Ectodermal cell (in vitro differentiated cells): ENCODE measurements around the gene EFCAB6.

Experiments
- H3K27ac ChIP-seq: 2 replicates; pipeline ENCODE4 v1.7.0; 2013; ENCODE audit warnings: mild to moderate bottlenecking, low read depth, low read length; ENCODE audit not compliant: insufficient read depth, poor library complexity, severe bottlenecking
- H3K27me3 ChIP-seq: 2 replicates; pipeline ENCODE4 v1.7.0; 2013; ENCODE audit warnings: mild to moderate bottlenecking, low read length; ENCODE audit not compliant: insufficient read depth, control insufficient read depth, poor library complexity, severe bottlenecking
- H3K36me3 ChIP-seq: one replicate; pipeline ENCODE4 v1.7.0; 2013; ENCODE audit warnings: low read length; ENCODE audit not compliant: control insufficient read depth, insufficient read depth
- H3K4me1 ChIP-seq: one replicate; pipeline ENCODE4 v1.7.0; 2013; ENCODE audit warnings: low read length; ENCODE audit not compliant: control insufficient read depth, insufficient read depth
- H3K4me3 ChIP-seq: 2 replicates; pipeline ENCODE4 v1.7.0; 2013; ENCODE audit warnings: low read depth, low read length, control low read depth; ENCODE audit not compliant: insufficient read depth
- H3K9me3 ChIP-seq: 2 replicates; pipeline ENCODE4 v1.7.0; 2013; ENCODE audit warnings: mild to moderate bottlenecking, low read length, moderate library complexity; ENCODE audit not compliant: control insufficient read depth
- WGBS, 2 experiments: methylation state at CpG; one replicate each; pipeline ENCODE4 v1.1.7; 2013; ENCODE audit warnings: missing lambda C conversion rate in 2 of 2; 5-methylcytosine and 5-hydroxymethylcytosine counted together

Gene EFCAB6

DNA sequence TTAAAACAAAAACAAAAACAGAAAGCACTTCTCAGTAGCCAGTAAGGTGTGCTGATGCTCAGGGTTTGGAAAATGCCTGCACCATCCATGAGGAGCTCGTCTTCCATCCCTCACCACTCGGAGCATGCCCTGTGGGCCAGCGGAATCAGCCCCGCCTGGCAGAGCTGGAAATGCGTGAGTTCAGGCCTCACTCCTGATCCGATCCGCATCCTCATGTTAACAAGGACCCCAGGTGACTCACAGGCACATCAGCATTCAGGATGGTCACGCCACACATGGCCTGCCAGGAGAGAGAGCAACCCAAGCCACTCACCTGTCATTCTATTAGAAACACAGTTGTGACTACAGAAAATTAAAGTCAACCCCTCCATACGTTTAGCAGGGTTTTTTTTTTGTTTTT, 211.8 kb downstream of the EFCAB6 start:
- Histone ChIP-seq H3K9me3 (no peaks in the 10 kb centered on the region), H3K27ac (no peak overlapping the region), H3K36me3 (no peaks in the 10 kb centered on the region), H3K27me3 (no peaks in the 10 kb centered on the region), H3K4me1 (no peaks in the 10 kb centered on the region), H3K4me3 (no peak overlapping the region)
- WGBS, 2 experiments = 83 to 85% methylated on average over 9 of the region's 9 CpGs

DNA sequence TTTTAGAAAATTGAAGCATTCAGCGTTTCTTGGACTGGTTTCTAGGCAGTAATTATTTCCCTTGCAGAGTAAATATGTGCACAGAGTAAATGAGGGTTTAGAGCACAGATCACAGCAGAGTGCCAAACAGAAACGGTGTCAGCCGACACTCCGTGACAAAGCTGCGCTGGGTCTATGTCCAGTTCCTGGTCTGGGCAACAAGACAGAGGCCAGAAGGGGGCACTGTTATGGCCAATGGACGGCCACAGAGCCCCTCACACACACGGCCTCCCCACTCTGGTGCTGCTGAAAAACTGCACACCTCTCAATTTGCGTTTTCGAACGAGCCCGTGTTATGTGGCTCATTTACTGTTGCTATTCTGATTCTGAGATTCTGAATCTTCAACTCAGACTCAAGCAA, 219.6 kb downstream of the EFCAB6 start:
- Histone ChIP-seq H3K9me3 (no peaks in the 10 kb centered on the region), H3K27ac (no peak overlapping the region), H3K4me1 (no peaks in the 10 kb centered on the region), H3K36me3 (no peaks in the 10 kb centered on the region), H3K27me3 (no peaks in the 10 kb centered on the region), H3K4me3 (no peak overlapping the region)
- 74% methylated on average over 11 of the region's 11 CpGs for WGBS, 2 experiments

DNA sequence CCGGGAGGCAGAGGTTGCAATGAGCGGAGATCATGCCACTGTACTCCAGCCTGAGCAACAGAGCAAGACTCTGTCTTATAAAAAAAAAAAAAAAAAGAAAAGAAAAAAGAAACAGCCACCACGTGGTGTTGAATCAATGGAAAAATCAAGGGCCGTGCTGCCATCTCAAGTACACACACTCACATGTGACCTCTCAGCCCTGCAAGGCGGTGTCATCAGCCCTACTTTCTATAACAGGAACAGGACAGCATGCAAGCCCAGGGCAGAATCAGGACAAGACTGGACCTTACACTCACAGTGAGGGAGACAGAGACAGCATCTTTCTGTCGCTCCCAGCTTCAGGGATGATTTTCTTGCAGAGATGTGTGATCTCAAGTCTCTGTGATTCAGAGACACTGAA, 220.7 kb downstream of the EFCAB6 start:
- H3K9me3 ChIP-seq = no peaks in the 10 kb centered on the region
- no peaks in the 10 kb centered on the region for H3K36me3 ChIP-seq
- H3K27ac ChIP-seq = no peak overlapping the region
- H3K4me1 ChIP-seq = no peaks in the 10 kb centered on the region
- WGBS, 2 experiments = 88 to 93% methylated on average over 6 of the region's 6 CpGs
- H3K27me3 ChIP-seq = no peaks in the 10 kb centered on the region
- H3K4me3 ChIP-seq = no peak overlapping the region

DNA sequence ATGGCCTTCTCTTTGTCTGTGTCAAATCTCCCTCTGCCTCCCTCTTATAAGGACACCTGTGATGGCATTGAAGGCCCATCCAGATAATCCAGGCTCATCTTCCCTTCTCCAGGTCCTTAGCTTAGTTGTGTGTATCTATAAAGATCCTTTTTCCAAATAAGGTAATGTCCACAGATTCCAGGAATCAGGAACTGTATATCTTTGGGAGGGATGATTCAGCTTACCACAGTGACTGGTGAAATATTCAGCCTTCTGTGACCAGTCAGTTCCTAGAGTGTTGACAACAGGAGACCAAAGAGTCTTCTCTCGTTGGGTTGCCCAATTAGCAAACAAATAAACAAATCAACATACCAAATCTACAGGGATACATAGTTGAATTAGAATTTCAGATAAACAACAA, 224.5 kb downstream of the EFCAB6 start:
- Histone ChIP-seq H3K27me3 (no peaks in the 10 kb centered on the region), H3K36me3 (no peaks in the 10 kb centered on the region), H3K9me3 (no peaks in the 10 kb centered on the region), H3K4me3 (no peak overlapping the region), H3K4me1 (no peaks in the 10 kb centered on the region), H3K27ac (no peak overlapping the region)
- 36% methylated on average over 1 of the region's 1 CpG; no CpG with 5 or more reads in 1 of the 2 experiments for WGBS, 2 experiments

DNA sequence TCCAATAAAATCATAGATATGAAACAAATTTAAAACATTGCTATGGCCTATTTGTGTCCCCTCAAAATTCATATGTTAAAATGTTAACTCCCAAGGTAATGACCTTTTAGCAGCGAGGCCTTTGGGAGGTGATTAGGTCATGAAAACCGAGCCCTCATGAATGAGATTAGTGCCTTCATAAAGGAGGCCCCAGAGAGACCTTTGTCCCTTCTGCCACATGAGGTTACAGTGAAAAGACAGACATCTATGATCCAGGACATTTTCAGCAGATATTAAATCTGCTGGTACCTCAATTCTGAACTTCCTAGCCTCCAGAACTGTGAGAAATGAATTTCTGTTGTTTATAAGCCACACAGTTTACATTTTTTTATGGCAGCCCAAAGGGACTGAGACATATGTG, 228.6 kb downstream of the EFCAB6 start:
- Histone ChIP-seq H3K36me3 (no peaks in the 10 kb centered on the region), H3K4me1 (no peaks in the 10 kb centered on the region), H3K27me3 (no peaks in the 10 kb centered on the region), H3K9me3 (no peaks in the 10 kb centered on the region), H3K4me3 (no peak overlapping the region), H3K27ac (no peak overlapping the region)
- 62 to 68% methylated on average over 2 of the region's 2 CpGs for WGBS, 2 experiments

DNA sequence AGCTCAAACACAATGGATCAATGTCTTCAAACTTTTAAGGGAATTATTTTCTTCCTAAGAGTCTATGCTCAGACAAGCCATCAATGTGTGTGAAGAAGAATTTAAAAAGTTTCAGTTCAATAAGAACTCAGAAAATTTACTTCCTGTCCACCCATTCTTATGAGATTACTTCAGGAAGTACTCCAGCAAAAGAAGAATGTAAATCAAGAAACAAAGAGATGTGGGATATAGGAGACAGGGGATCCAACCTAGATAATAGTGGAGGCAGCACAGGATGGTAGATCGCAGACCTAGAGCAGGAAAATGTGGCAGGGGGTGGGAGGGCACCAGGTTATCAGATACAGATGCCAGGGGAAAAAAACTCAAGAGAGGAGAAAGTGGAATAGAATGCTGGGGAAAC, 229.7 kb downstream of the EFCAB6 start:
- Histone ChIP-seq H3K4me1 (no peaks in the 10 kb centered on the region), H3K4me3 (no peak overlapping the region), H3K9me3 (no peaks in the 10 kb centered on the region), H3K27me3 (no peaks in the 10 kb centered on the region), H3K27ac (no peak overlapping the region), H3K36me3 (no peaks in the 10 kb centered on the region)
- 92 to 98% methylated on average over 1 of the region's 1 CpG for WGBS, 2 experiments

DNA sequence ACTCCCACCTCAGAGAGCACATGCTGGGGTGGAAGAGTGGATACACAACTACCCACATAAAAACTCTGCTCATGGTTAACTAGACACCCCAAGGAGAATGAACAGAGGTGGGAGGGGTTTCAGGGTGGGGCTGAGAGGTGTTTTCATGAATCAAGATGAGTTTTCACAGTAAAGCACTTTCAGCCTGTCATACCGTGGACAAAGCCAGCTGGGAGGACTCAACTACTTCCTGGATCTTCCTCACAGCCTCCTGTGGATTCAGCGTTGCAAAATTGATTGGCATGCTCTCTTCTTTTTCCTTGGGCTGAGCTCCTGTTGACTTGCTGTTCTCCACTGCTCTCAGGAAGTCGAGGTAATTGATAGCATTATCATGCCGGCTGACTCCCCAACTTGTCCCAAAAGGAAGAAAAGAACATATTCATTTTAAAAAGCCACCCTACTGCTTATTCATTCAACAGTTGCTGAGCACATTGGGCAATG, 231.8 kb downstream of the EFCAB6 start:
- 55 to 56% methylated on average over 4 of the region's 4 CpGs for WGBS, 2 experiments
- Histone ChIP-seq H3K4me3 (no peak overlapping the region), H3K9me3 (no peaks in the 10 kb centered on the region), H3K27ac (no peak overlapping the region), H3K27me3 (no peaks in the 10 kb centered on the region), H3K36me3 (no peaks in the 10 kb centered on the region), H3K4me1 (no peaks in the 10 kb centered on the region)

DNA sequence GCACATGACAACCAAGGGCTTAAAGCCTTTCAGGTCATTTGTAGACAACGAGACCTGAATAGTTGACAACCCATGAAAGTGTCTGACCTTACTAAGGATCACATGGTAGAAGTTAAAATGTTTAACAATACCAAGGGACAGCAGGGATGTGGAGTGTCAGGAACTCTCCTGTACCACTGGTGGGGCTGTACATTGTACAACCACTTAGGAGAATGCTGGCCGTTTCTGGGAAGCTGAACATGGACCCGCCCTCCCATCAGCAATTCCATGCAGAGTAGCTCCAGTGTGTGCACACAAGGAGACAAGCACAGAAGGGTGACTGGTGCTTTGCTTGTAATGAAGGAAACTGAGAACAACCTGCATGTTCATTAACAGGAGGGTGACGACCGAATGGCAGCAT, 237.4 kb downstream of the EFCAB6 start:
- H3K4me1 ChIP-seq = no peaks in the 10 kb centered on the region
- no peaks in the 10 kb centered on the region for H3K27me3 ChIP-seq
- H3K36me3 ChIP-seq = no peaks in the 10 kb centered on the region
- H3K4me3 ChIP-seq = no peak overlapping the region
- no peaks in the 10 kb centered on the region for H3K9me3 ChIP-seq
- 94% methylated on average over 5 of the region's 5 CpGs for WGBS, 2 experiments
- no peak overlapping the region for H3K27ac ChIP-seq

DNA sequence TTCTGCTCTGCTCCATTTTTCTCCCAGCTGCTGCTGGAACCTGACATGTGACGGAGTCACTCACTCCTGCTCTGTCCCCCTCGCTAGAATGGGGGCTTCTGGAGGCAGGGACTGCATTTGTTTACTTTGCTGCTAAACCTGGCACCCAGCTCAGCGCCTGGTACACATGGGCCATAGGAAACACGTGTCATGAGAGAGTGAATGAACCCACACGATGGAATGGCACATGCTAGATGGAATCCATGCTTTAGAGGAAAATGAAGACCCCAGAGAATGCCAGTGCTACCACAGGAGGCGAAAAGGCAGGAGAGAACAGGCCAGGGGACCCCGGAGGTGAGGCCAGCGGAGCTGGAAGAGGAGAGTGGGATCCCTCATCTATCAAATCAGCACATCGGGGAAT, 239.4 kb downstream of the EFCAB6 start:
- Histone ChIP-seq H3K27me3 (no peaks in the 10 kb centered on the region), H3K27ac (no peak overlapping the region), H3K36me3 (no peaks in the 10 kb centered on the region), H3K4me3 (no peak overlapping the region), H3K9me3 (no peaks in the 10 kb centered on the region), H3K4me1 (no peaks in the 10 kb centered on the region)
- 94 to 95% methylated on average over 9 of the region's 9 CpGs for WGBS, 2 experiments

DNA sequence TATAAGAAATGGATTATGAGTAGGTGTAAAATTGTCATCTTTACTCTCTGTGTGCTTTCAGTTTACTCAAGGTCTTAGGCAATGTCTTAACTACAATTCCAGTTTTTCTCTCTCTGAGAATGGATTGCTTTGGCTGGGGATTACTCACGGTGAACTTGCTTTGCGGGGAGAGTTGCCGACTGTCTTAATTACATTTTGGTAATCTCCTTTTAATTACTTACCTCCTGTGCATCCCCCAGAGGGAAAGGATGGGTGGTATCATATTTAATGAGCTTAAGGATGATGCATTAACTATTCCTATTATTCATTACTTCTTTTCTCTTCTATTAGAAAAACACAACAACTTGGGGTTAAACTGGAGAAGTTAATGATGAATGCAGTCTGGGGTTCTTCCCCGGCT, 240.9 kb downstream of the EFCAB6 start:
- no peaks in the 10 kb centered on the region for H3K36me3 ChIP-seq
- H3K4me3 ChIP-seq = no peak overlapping the region
- H3K4me1 ChIP-seq = no peaks in the 10 kb centered on the region
- no peaks in the 10 kb centered on the region for H3K27me3 ChIP-seq
- H3K9me3 ChIP-seq = no peaks in the 10 kb centered on the region
- H3K27ac ChIP-seq = no peak overlapping the region
- WGBS, 2 experiments = 55 to 61% methylated on average over 1 to 4 of the region's 4 CpGs

DNA sequence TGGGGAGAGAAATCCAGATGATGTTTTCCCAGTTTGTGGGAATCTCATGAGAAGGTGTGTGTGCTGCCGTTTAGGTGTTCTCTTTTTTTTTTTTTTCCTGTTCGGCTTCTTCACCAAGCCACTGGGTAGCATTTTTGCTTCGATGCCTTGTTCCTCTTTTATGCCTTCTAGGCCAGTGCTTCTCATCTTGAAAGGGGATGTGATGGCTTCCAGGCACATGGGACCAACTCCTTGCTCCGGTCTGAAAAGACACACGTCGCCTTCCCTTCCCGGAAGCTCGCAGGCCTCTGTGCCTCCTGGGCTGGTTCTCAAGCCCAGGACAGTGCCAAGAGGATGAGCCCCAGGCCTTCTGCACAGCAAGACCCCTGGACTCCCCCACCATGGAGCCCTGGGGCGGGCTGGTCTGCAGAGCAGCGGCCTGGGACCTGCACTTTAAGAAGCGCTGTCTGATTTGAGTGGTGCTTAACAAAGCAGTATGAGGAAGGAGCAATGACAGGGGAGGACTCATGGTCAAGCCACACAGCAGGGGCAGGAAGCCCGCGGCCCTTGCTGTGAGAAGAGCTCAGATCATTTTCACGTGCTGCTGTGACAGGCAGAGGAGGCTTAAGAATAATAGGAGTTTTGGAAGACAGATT, 241.5 kb downstream of the EFCAB6 start:
- H3K27ac ChIP-seq = no peak overlapping the region
- no peaks in the 10 kb centered on the region for H3K27me3 ChIP-seq
- no peaks in the 10 kb centered on the region for H3K4me1 ChIP-seq

More for the DNA sequence above, 241.5 kb downstream of the EFCAB6 start:
- Histone ChIP-seq H3K9me3 (no peaks in the 10 kb centered on the region), H3K4me3 (no peak overlapping the region), H3K36me3 (no peaks in the 10 kb centered on the region)
- 58 to 61% methylated on average over 14 of the region's 14 CpGs for WGBS, 2 experiments
